MM.1S (cell line): ENCODE data around the gene SACS.
"Not testable (repeated sequence)": the region's sequence is repeated elsewhere in the genome, so short reads cannot be mapped to it uniquely, and the experiment has no call there.

ENCODE experiments used
- EZH2 ChIP-seq: fragments of 300-600 bp; sonication (generic); optimal IDR thresholded peaks from 2 replicates; pipeline ENCODE3; 2017; ENCODE audit warnings: low read depth, mild to moderate bottlenecking, antibody characterized with exemption, low read length, mixed read lengths
- EZH2phosphoT487 ChIP-seq: fragments of 300-600 bp; sonication (generic); IDR thresholded peaks from 2 replicates; pipeline ENCODE4 v1.6.1; 2018; ENCODE audit warnings: antibody characterized with exemption, low read length
- TF ChIP-seq, protein P1 (sequence below): fragments of 300-600 bp; sonication (generic); IDR thresholded peaks from 2 replicates; pipeline ENCODE4 v1.5.1; 2016; ENCODE audit warnings: antibody characterized with exemption, low read length, mixed read lengths

DNA sequence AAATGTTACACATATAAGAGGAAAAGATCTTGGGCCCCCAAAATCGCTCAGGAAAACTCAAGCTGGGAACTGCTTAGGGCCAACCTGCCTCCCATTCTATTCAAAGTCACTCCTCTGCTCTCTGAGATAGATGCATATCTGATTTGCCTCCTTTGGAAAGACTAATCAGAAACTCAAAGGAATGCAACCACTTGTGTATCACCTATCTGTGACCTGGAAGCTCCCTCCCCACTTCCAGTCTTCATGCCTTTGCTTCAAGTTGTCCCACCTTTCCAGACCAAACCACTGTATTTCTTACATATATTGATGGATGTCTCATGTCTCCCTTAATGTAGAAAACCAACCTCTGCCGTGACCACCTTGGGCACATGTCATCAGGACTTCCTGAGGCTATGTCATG, 32.3 kb downstream of the SACS start:
- TF ChIP-seq, protein P1, sequence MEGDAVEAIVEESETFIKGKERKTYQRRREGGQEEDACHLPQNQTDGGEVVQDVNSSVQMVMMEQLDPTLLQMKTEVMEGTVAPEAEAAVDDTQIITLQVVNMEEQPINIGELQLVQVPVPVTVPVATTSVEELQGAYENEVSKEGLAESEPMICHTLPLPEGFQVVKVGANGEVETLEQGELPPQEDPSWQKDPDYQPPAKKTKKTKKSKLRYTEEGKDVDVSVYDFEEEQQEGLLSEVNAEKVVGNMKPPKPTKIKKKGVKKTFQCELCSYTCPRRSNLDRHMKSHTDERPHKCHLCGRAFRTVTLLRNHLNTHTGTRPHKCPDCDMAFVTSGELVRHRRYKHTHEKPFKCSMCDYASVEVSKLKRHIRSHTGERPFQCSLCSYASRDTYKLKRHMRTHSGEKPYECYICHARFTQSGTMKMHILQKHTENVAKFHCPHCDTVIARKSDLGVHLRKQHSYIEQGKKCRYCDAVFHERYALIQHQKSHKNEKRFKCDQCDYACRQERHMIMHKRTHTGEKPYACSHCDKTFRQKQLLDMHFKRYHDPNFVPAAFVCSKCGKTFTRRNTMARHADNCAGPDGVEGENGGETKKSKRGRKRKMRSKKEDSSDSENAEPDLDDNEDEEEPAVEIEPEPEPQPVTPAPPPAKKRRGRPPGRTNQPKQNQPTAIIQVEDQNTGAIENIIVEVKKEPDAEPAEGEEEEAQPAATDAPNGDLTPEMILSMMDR: not testable (repeated sequence)
- not testable (repeated sequence) for TF ChIP-seq EZH2, EZH2phosphoT487
